GM19395 (cell line): ENCODE data around the gene STAT1.

Source experiments
- ATAC-seq: cut with Tn5 transposase; IDR thresholded peaks from one replicate; pipeline ENCODE4 v1.9.1; 2021; ENCODE audit warnings: mild to moderate bottlenecking, moderate library complexity; ENCODE audit not compliant: unreplicated experiment

Gene STAT1

DNA sequence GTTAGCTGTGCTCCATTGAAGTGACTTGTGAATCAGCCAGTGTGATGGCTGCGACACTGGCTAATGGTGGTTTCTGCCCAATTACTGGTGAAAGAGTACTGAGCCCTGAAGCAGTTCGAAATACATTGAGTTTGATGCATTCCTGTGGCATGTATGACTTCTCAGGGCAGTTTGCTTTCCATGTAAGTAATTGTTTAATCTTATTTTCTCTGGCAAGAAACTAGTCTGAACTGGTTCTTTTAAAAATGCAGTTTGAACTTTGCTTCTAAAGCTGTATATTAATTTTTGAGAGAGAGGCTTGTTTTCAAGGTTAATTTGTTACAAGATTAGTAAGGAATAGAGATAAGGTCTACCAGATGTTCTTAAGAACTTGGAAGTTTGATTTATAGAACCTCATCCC lies 86.7 kb downstream of the STAT1 start:
- ATAC-seq = no peak

DNA sequence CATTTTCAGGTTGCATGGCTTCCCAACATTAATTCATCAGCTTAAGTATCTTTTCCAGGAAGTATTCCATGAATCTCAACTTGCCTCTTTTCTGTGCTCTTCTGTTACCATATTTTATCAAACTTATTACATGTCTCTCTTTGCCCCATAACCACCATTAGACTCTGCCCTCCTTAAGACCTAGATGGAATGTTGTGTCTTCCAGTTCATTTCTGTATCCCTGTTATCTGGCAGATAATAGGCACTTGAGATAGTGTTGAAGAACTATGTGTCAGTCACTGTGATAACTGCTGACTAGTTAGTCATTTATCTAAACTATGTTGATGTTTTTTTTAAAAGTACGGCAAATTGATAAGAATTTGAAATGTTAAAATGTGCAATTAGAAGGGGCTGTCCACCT lies 91.6 kb downstream of the STAT1 start:
- no peak for ATAC-seq

DNA sequence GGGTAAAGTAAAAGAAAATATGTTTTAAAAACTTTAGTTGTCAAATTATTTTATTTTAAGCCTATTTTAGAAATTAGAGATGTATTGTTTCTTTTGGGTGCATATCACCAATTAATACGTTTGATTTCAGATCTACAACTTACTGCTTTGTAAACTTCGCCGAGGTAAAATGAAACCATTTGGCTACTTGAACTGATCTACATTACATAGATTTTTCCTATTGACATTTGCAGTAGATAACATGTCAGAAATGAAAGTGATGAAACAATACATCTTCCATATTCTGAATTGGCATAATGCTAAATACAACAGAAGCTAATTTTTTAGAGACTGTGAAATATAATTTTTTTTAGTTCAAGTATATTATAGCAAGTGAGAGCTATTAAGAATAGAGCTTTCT lies 93.9 kb downstream of the STAT1 start:
- ATAC-seq = no peak
